Endometrium (tissue), 2 donors: ENCODE data around the gene EN2.

Experiments used
- FAIRE-seq: peaks from 2 replicates; lab custom pipeline; 2012; peaks lifted over from hg19 to GRCh38; lab: Jason Lieb, UNC
- donor health status: control.
- donor health status: control.

EN2 gene

GRCh38 chr7:155458111-155458877 lies at the start of gene EN2:
TSS of gene EN2 (plus strand) at chr7:155458129. CDS start at chr7:155458378, 249 bp downstream.
- no peak for FAIRE-seq

GRCh38 chr7:155408651-155409586 lies 49.0 kb upstream of the EN2 start:
- FAIRE-seq = no peak

- no peak for FAIRE-seq
These were observed 47.9 kb upstream of the EN2 start for GRCh38 chr7:155409980-155410379.

GRCh38 chr7:155410431-155410830 lies 47.5 kb upstream of the EN2 start:
- no peak for FAIRE-seq

- FAIRE-seq = no peak
These were observed 46.1 kb upstream of the EN2 start for GRCh38 chr7:155411718-155412415.

GRCh38 chr7:155412416-155413253 lies 45.3 kb upstream of the EN2 start:
- FAIRE-seq = no peak

GRCh38 chr7:155414547-155415492 lies 43.1 kb upstream of the EN2 start:
- FAIRE-seq = no peak

GRCh38 chr7:155416646-155417380 lies 41.1 kb upstream of the EN2 start:
- no peak for FAIRE-seq

- no peak for FAIRE-seq
These were observed 39.6 kb upstream of the EN2 start for GRCh38 chr7:155418304-155418703.

- FAIRE-seq = no peak
These were observed 38.8 kb upstream of the EN2 start for GRCh38 chr7:155418941-155419755.

GRCh38 chr7:155420116-155420515 lies 37.8 kb upstream of the EN2 start:
- no peak for FAIRE-seq

- FAIRE-seq = no peak
These were observed 35.8 kb upstream of the EN2 start for GRCh38 chr7:155422151-155422550.

GRCh38 chr7:155422599-155423336 lies 35.2 kb upstream of the EN2 start:
- no peak for FAIRE-seq

- no peak for FAIRE-seq
These were observed 34.3 kb upstream of the EN2 start for GRCh38 chr7:155423337-155424285.

- no peak for FAIRE-seq
These were observed 33.5 kb upstream of the EN2 start for GRCh38 chr7:155424301-155425010.

- no peak for FAIRE-seq
These were observed 33.0 kb upstream of the EN2 start for GRCh38 chr7:155425011-155425340.
